ENCODE results near the gene NACAD.

The NACAD gene

DNA sequence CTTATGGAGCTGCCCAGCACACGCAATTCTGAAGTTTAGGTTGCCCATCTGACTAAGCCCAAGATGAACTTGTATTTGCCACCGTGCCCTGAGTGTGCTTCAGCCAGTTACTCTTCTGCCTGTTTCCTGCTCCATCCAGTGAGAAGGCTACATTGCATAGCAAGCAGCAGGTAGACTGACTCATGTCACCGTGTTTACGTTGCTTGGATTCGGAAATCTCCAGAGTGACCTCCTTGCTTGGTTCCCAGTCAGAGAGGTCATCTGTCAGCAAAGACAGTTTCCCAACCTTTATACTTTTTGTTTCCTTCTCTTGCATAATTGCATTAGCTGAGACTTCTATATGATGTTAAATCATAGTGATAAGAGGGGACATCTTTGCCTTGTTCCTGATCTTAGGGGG lies 30.9 kb downstream of the NACAD start:
- no peak overlapping the region for H2AK5ac ChIP-seq (ENCODE audit: low read depth, low read length)

DNA sequence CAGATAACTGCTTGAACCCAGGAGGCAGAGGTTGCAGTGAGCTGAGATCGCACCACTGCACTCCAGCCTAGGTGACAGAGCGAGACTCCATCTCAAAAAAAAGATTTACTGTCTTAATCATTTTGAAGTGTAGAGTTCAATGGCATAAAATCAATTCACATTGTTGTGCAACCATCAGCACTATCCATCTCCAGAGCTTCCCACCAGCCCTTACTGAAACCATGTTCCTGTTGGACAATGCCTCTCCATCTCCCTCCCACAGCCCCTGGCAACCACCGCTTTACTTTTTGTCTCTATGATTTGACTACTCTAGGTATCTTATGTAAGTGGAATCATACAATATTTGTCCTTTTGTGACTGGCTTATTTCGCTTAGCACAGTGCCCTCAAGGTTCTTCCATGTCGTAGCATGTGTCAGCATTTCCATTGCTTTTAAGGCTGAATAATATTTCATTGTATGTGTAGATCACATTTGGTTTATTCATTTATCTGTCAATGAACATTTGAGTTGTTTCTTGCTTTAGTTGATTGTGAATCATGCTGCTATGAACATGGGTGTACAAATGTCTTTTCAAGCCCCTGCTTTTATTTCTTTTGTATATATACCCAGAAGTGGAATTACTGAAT lies 33.1 kb downstream of the NACAD start:
- Histone ChIP-seq H2BK15ac (ENCODE audit: low read length) (no peak overlapping the region), H3K79me1 (ENCODE audit: low read depth, low read length) (peaks cover 5% of the 10 kb centered on the region), H2BK5ac (ENCODE audit: low read length) (no peak overlapping the region), H2BK120ac (ENCODE audit: low read depth, low read length) (no peak overlapping the region), H3K36me3 (replicated peaks in 1 of 2; ENCODE audit: control insufficient read depth in 2 of 2, insufficient read depth in 2 of 2, low read length in 2 of 2) (peaks cover 6 to 23% of the 10 kb centered on the region in 2 donors), H3K9ac (ENCODE audit: low read depth, low read length, poor library complexity) (no peak overlapping the region), H2BK12ac (ENCODE audit: low read length) (no peak overlapping the region), H3K4me1 (ENCODE audit: control insufficient read depth in 2 of 2, insufficient read depth in 1 of 2, low read depth in 1 of 2, low read length in 2 of 2) (no peaks in the 10 kb centered on the region), H2AFZ (ENCODE audit: low read length) (no peak overlapping the region), H3K27ac (replicated peaks; ENCODE audit: low read length) (no peak overlapping the region), H3K4me3 (ENCODE audit: low read length in 2 of 2) (no peak overlapping the region), H3K4me2 (ENCODE audit: insufficient read depth, low read length, poor library complexity, severe bottlenecking) (no peak overlapping the region), H4K8ac (ENCODE audit: low read depth, low read length) (no peak overlapping the region), H4K91ac (ENCODE audit: low read depth, low read length, poor library complexity) (no peak overlapping the region), H3K9me3 (replicated peaks in 1 of 2; ENCODE audit: control insufficient read depth in 2 of 2, insufficient read depth in 1 of 2, low read depth in 1 of 2, low read length in 2 of 2) (peaks cover 0 to 3% of the 10 kb centered on the region in 2 donors), H2AK5ac (ENCODE audit: low read depth, low read length) (no peak overlapping the region), H3K18ac (ENCODE audit: low read length) (no peak overlapping the region), H3K23ac (ENCODE audit: low read depth, low read length, poor library complexity) (no peak overlapping the region), H3K27me3 (ENCODE audit: control insufficient read depth in 3 of 3, insufficient read depth in 3 of 3, low read depth in 1 of 3, low read length in 3 of 3) (no peaks in the 10 kb centered on the region), H3K4ac (ENCODE audit: low read length) (no peak overlapping the region), H3K14ac (ENCODE audit: low read length) (no peak overlapping the region)
- no CpG with 5 or more reads among the region's 5 CpGs for WGBS, 2 donors (ENCODE audit: extremely low coverage in 2 of 2, insufficient read length in 2 of 2, insufficient replicate concordance in 1 of 2)
- DNase-seq (ENCODE audit: low spot score) = no peak

More for the DNA sequence above, 30.9 kb downstream of the NACAD start:
- Histone ChIP-seq H3K27ac (replicated peaks; ENCODE audit: low read length) (no peak overlapping the region), H3K4ac (ENCODE audit: low read length) (no peak overlapping the region), H3K27me3 (ENCODE audit: control insufficient read depth in 3 of 3, insufficient read depth in 3 of 3, low read depth in 1 of 3, low read length in 3 of 3) (no peaks in the 10 kb centered on the region), H3K4me1 (ENCODE audit: control insufficient read depth in 2 of 2, insufficient read depth in 1 of 2, low read depth in 1 of 2, low read length in 2 of 2) (no peaks in the 10 kb centered on the region), H3K9me3 (replicated peaks in 1 of 2; ENCODE audit: control insufficient read depth in 2 of 2, insufficient read depth in 1 of 2, low read depth in 1 of 2, low read length in 2 of 2) (peaks cover 0 to 3% of the 10 kb centered on the region in 2 donors), H2AFZ (ENCODE audit: low read length) (no peak overlapping the region), H3K23ac (ENCODE audit: low read depth, low read length, poor library complexity) (no peak overlapping the region), H3K36me3 (replicated peaks in 1 of 2; ENCODE audit: control insufficient read depth in 2 of 2, insufficient read depth in 2 of 2, low read length in 2 of 2) (peaks cover 2 to 19% of the 10 kb centered on the region in 2 donors), H3K14ac (ENCODE audit: low read length) (no peak overlapping the region), H2BK12ac (ENCODE audit: low read length) (no peak overlapping the region), H2BK15ac (ENCODE audit: low read length) (no peak overlapping the region), H4K91ac (ENCODE audit: low read depth, low read length, poor library complexity) (no peak overlapping the region), H3K79me1 (ENCODE audit: low read depth, low read length) (peaks cover 3% of the 10 kb centered on the region), H3K4me2 (ENCODE audit: insufficient read depth, low read length, poor library complexity, severe bottlenecking) (no peak overlapping the region), H2BK120ac (ENCODE audit: low read depth, low read length) (no peak overlapping the region), H3K9ac (ENCODE audit: low read depth, low read length, poor library complexity) (no peak overlapping the region), H3K18ac (ENCODE audit: low read length) (no peak overlapping the region), H2BK5ac (ENCODE audit: low read length) (no peak overlapping the region), H3K4me3 (ENCODE audit: low read length in 2 of 2) (no peak overlapping the region), H4K8ac (ENCODE audit: low read depth, low read length) (no peak overlapping the region)
- no CpG with 5 or more reads among the region's 5 CpGs for WGBS, 2 donors (ENCODE audit: extremely low coverage in 2 of 2, insufficient read length in 2 of 2, insufficient replicate concordance in 1 of 2)
- no peak for DNase-seq (ENCODE audit: low spot score)

DNA sequence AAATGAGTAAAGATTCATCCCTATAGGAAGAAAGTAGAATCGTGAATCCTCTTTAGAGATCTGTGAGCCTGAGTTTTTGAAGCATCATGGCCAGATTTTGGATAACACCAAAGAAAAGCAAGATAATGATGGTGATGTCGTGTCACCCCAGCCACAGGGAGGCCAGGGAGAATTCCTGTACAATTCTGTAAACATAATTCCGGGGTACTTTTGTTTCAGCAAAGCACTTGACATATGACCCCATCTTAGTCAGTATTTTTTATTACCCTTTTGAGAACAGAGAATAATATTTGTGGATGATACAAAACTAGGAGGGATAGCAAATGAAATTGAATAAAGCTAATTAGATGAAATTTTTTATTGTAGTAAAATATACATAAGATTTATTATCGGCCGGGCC lies 33.8 kb downstream of the NACAD start:
- H3K9me3 ChIP-seq (replicated peaks in 1 of 2; ENCODE audit: control insufficient read depth in 2 of 2, insufficient read depth in 1 of 2, low read depth in 1 of 2, low read length in 2 of 2) = peaks cover 0 to 3% of the 10 kb centered on the region in 2 donors
- WGBS, 2 donors (ENCODE audit: extremely low coverage in 2 of 2, insufficient read length in 2 of 2, insufficient replicate concordance in 1 of 2) = no CpG with 5 or more reads among the region's 5 CpGs
- no peak overlapping the region for H4K91ac ChIP-seq (ENCODE audit: low read depth, low read length, poor library complexity)
- peaks cover 5% of the 10 kb centered on the region for H3K79me1 ChIP-seq (ENCODE audit: low read depth, low read length)
- H3K23ac ChIP-seq (ENCODE audit: low read depth, low read length, poor library complexity) = no peak overlapping the region
- H2BK120ac ChIP-seq (ENCODE audit: low read depth, low read length) = no peak overlapping the region
- no peak overlapping the region for H3K4me2 ChIP-seq (ENCODE audit: insufficient read depth, low read length, poor library complexity, severe bottlenecking)
- no peak overlapping the region for H3K18ac ChIP-seq (ENCODE audit: low read length)
- H3K27me3 ChIP-seq (ENCODE audit: control insufficient read depth in 3 of 3, insufficient read depth in 3 of 3, low read depth in 1 of 3, low read length in 3 of 3) = no peaks in the 10 kb centered on the region
- H2AK5ac ChIP-seq (ENCODE audit: low read depth, low read length) = no peak overlapping the region
- peaks cover 6 to 30% of the 10 kb centered on the region in 2 donors for H3K36me3 ChIP-seq (replicated peaks in 1 of 2; ENCODE audit: control insufficient read depth in 2 of 2, insufficient read depth in 2 of 2, low read length in 2 of 2)
- H3K14ac ChIP-seq (ENCODE audit: low read length) = no peak overlapping the region
- no peak overlapping the region for H3K4me3 ChIP-seq (ENCODE audit: low read length in 2 of 2)
- no peak overlapping the region for H4K8ac ChIP-seq (ENCODE audit: low read depth, low read length)
- H2BK5ac ChIP-seq (ENCODE audit: low read length) = no peak overlapping the region
- no peak overlapping the region for H2AFZ ChIP-seq (ENCODE audit: low read length)
- H3K27ac ChIP-seq (replicated peaks; ENCODE audit: low read length) = no peak overlapping the region
- no peak overlapping the region for H2BK12ac ChIP-seq (ENCODE audit: low read length)
- H3K9ac ChIP-seq (ENCODE audit: low read depth, low read length, poor library complexity) = no peak overlapping the region
- no peak for DNase-seq (ENCODE audit: low spot score)
- H3K4ac ChIP-seq (ENCODE audit: low read length) = no peak overlapping the region
- no peaks in the 10 kb centered on the region for H3K4me1 ChIP-seq (ENCODE audit: control insufficient read depth in 2 of 2, insufficient read depth in 1 of 2, low read depth in 1 of 2, low read length in 2 of 2)
- H2BK15ac ChIP-seq (ENCODE audit: low read length) = no peak overlapping the region

DNA sequence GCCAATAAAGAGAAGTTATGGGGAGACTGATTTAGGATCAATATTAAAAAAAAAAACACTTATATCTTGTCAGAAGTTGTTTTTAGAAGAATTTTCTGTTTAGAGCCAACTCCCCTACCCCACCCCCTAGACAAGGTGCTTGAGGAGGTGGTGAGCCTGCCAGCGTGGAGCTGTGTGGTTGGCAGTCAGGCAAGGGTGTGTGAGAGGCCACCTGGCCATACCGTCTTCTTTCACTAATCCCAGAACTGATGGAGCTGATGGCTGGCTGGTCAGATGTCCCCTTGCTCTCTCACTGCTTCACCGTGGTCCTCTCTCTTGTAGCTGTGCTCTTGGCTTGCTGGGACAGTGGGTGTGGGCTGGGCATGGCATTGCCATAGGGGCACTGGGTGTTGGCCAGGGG lies 34.3 kb downstream of the NACAD start:
- H2BK120ac ChIP-seq (ENCODE audit: low read depth, low read length) = no peak overlapping the region
- no peak overlapping the region for H3K4me3 ChIP-seq (ENCODE audit: low read length in 2 of 2)
- no peak overlapping the region for H2AFZ ChIP-seq (ENCODE audit: low read length)
- no peak overlapping the region for H3K4ac ChIP-seq (ENCODE audit: low read length)
- H3K4me1 ChIP-seq (ENCODE audit: control insufficient read depth in 2 of 2, insufficient read depth in 1 of 2, low read depth in 1 of 2, low read length in 2 of 2) = no peaks in the 10 kb centered on the region
- WGBS, 2 donors (ENCODE audit: extremely low coverage in 2 of 2, insufficient read length in 2 of 2, insufficient replicate concordance in 1 of 2) = no CpG with 5 or more reads among the region's 3 CpGs
- no peak overlapping the region for H2AK5ac ChIP-seq (ENCODE audit: low read depth, low read length)
- H3K27ac ChIP-seq (replicated peaks; ENCODE audit: low read length) = no peak overlapping the region
- H3K9me3 ChIP-seq (replicated peaks in 1 of 2; ENCODE audit: control insufficient read depth in 2 of 2, insufficient read depth in 1 of 2, low read depth in 1 of 2, low read length in 2 of 2) = peaks cover 0 to 3% of the 10 kb centered on the region in 2 donors
- H2BK15ac ChIP-seq (ENCODE audit: low read length) = no peak overlapping the region
- peaks cover 6 to 35% of the 10 kb centered on the region in 2 donors for H3K36me3 ChIP-seq (replicated peaks in 1 of 2; ENCODE audit: control insufficient read depth in 2 of 2, insufficient read depth in 2 of 2, low read length in 2 of 2)
- DNase-seq (ENCODE audit: low spot score) = no peak
- no peak overlapping the region for H3K23ac ChIP-seq (ENCODE audit: low read depth, low read length, poor library complexity)
- H4K91ac ChIP-seq (ENCODE audit: low read depth, low read length, poor library complexity) = no peak overlapping the region
- H4K8ac ChIP-seq (ENCODE audit: low read depth, low read length) = no peak overlapping the region
- peaks cover 5% of the 10 kb centered on the region for H3K79me1 ChIP-seq (ENCODE audit: low read depth, low read length)
- no peak overlapping the region for H2BK12ac ChIP-seq (ENCODE audit: low read length)
- H3K27me3 ChIP-seq (ENCODE audit: control insufficient read depth in 3 of 3, insufficient read depth in 3 of 3, low read depth in 1 of 3, low read length in 3 of 3) = no peaks in the 10 kb centered on the region
- no peak overlapping the region for H3K9ac ChIP-seq (ENCODE audit: low read depth, low read length, poor library complexity)
- no peak overlapping the region for H3K4me2 ChIP-seq (ENCODE audit: insufficient read depth, low read length, poor library complexity, severe bottlenecking)
- H3K18ac ChIP-seq (ENCODE audit: low read length) = no peak overlapping the region
- no peak overlapping the region for H2BK5ac ChIP-seq (ENCODE audit: low read length)
- H3K14ac ChIP-seq (ENCODE audit: low read length) = no peak overlapping the region

Data from neuronal stem cell (in vitro differentiated cells).